GM18526 (cell line): ENCODE results near the gene FBXO30.

Source experiments
- POLR2A ChIP-seq: IDR thresholded peaks from 3 replicates; pipeline ENCODE4 v1.6.1; 2011; ENCODE audit not compliant: insufficient read length; ENCODE audit errors: extremely low read depth

The FBXO30 gene

GRCh38 chr6:145744619-145745018 lies 70.0 kb downstream of the FBXO30 start:
- TF ChIP-seq POLR2A: no peak
